Coronary artery (tissue), 2 donors: ENCODE measurements around the gene CAPN11.

Source experiments
- DNase-seq: peaks from one replicate; pipeline ENCODE4 v3.0.0-alpha.2; 2017; ENCODE audit warnings: low spot score
- H3K27ac ChIP-seq, 2 donors: fragments of 200-600 bp; sonication (generic); one replicate each; pipeline ENCODE4 v1.5.1; 2016 to 2019
- H3K4me3 ChIP-seq: fragments of 200-600 bp; sonication (generic); 2 replicates; pipeline ENCODE4 v1.5.1; 2016; ENCODE audit warnings: mild to moderate bottlenecking, moderate library complexity
- TF ChIP-seq, protein P1 (sequence below): fragments of 200-600 bp; sonication (generic); IDR thresholded peaks from one replicate; pipeline ENCODE4 v1.5.1; 2019; ENCODE audit warnings: antibody characterized with exemption

CAPN11 gene

DNA sequence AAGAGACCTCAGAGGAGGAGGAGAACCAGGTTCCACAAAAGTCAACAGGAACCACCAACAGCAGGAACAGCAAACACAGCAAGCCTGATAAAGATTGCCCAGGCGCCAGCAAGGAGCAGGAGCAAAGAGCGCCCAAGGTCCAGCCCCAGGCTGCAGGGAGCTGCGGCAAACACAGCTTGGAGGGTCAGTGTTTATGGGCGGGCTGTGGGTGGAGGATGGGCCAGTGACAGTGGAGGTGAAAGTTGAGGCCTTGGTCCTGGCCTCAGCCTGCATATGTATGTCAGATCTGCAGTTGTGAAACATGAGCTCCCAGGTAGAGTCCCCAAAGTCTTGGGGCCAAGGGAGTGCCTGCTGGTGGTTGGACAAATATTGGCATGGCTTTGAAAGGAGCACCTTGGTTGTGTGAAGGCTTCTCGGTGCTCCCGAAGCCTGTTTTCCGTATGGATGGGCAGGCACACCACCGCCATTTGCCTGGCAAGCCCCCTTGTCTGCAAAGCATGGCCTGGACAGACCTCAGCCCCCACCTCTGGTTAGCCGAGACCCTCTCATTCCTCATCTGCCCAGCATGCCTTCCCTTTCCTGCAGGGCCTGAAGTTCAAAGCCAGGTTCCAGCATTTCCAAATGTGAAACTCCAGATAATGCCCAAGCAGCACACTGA, 2.0 kb upstream of the CAPN11 start:
- no peak for DNase-seq
- TF ChIP-seq, protein P1, sequence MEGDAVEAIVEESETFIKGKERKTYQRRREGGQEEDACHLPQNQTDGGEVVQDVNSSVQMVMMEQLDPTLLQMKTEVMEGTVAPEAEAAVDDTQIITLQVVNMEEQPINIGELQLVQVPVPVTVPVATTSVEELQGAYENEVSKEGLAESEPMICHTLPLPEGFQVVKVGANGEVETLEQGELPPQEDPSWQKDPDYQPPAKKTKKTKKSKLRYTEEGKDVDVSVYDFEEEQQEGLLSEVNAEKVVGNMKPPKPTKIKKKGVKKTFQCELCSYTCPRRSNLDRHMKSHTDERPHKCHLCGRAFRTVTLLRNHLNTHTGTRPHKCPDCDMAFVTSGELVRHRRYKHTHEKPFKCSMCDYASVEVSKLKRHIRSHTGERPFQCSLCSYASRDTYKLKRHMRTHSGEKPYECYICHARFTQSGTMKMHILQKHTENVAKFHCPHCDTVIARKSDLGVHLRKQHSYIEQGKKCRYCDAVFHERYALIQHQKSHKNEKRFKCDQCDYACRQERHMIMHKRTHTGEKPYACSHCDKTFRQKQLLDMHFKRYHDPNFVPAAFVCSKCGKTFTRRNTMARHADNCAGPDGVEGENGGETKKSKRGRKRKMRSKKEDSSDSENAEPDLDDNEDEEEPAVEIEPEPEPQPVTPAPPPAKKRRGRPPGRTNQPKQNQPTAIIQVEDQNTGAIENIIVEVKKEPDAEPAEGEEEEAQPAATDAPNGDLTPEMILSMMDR = no peak
- no peak overlapping the region for H3K4me3 ChIP-seq
- H3K27ac ChIP-seq = no peak overlapping the region

DNA sequence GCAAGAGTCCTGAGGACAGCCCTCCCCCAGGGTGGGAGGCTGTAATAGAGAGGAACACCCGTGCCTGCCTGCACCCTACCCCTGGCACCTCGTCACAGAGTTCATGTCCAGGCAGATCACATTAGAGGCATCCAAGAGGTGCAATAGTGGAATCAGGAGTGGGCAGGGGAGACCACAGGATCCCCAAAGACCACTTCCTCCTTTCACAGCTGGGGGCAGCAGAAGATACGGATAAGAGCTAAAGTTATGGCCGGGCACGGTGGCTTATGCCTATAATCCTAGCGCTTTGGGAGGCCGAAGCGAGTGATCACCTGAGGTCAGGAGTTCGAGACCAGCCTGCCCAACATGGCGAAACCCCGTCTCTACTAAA, 1.5 kb upstream of the CAPN11 start:
- no peak overlapping the region for H3K4me3 ChIP-seq
- DNase-seq = no peak
- no peak overlapping the region for H3K27ac ChIP-seq
- TF ChIP-seq, protein P1 = no peak

- Histone ChIP-seq H3K27ac (no peak overlapping the region), H3K4me3 (no peak overlapping the region)
- DNase-seq = no peak
- TF ChIP-seq, protein P1 = no peak
Measured at GRCh38 chr6:44161997-44162338, 3.3 kb downstream of the CAPN11 start.

DNA sequence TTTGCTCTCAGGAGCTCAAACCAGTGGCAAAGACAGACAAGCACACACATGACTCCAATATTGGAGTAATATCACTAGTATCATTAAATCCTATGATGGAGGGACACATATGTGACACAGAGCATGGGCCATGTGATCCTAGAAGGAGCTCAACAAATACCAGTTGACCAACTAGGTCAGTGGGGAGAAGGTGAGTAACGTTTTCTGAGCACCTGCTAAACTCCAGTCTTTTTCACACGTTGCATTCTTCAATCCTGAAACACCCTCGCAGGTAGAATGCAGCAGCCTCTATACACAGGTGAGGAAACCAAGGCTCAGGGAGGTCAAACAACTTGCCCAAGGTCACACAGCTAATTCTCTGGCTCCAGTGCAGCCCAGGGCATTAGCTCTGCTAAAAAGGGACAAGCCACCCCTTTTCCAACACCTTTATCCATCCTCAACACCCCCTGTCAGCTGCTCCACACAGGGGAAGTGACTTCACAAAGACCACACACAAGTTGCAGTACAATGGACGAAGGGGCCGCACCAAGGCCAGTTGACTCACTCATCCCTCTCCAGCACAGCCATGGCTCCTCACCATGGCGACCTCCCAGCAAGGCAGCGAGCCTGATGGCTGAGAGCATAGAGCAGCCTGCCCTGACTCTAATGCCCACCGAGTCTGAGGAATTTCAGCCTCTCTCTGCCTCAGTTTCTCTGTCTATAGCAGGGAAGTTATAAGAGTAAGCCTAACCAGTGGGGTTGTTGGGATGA, 4.4 kb downstream of the CAPN11 start:
- H3K4me3 ChIP-seq = no peak overlapping the region
- DNase-seq = no peak
- no peak overlapping the region for H3K27ac ChIP-seq
- TF ChIP-seq, protein P1 = no peak

GRCh38 chr6:44166116-44166515, 7.5 kb downstream of the CAPN11 start:
- TF ChIP-seq, protein P1 = no peak
- no peak for DNase-seq
- no peak overlapping the region for H3K27ac ChIP-seq
- no peak overlapping the region for H3K4me3 ChIP-seq

DNA sequence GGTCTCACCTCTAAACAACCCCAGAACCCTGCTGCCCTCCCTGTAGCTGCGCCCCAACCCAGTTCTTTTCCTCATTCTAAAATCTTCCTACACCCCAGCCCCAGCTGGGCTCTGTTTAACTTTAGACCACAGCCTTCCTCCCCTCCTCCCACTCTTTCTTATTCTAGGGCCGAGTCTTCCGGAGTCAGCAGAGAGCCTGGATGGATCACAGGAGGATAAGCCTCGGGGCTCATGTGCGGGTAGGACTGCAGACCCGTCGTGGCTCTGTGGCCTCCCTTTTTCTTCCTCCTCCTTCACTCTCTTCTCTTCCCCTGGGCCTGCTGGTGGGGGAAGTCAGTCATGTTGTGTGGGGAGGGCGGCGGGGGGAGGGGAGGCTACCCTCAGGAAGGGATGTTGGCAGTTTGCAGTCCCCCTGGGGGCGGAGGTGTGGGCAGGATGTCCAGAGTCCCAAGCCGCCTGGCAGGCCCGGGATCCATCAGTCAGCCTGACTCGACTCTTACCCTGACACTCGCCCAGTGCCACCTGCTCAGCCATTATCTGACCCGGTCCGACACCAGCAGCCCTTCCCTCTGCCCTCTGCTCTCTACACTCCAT, 8.1 kb downstream of the CAPN11 start:
- Histone ChIP-seq H3K4me3 (no peak overlapping the region), H3K27ac (no peak overlapping the region)
- DNase-seq = no peak
- TF ChIP-seq, protein P1 = no peak

DNA sequence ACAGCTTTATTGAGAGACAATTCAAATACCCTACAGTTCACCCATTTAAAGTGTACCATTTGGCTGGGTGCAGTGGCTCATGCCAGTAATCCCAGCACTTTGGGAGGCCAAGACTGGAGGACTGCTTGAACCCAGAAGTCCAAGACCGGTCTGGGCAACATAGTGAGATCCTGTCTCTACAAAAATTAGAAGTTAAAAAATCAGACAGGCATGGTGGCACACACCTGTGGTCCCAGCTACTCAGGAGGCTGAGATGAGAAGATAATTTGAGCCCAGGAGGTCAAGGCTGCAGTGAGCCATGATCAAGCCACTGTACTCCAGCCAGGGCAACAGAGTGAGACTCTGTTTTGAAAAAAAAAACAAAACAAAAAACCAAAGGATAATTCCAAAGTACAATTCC, 8.9 kb downstream of the CAPN11 start:
- DNase-seq = no peak
- TF ChIP-seq, protein P1 = no peak
- Histone ChIP-seq H3K27ac (no peak overlapping the region), H3K4me3 (no peak overlapping the region)
